GM12878 (cell line): ENCODE results near the gene ASF1B. TPM values are rescaled to one million over a fixed set of nuclear protein-coding genes. Genes with fewer than 3 reads are reported as not detected.

ENCODE experiments used
- BCL11A ChIP-seq: IDR thresholded peaks from 2 replicates; pipeline ENCODE4 v1.6.1; 2011; ENCODE audit warnings: low read depth, low read length
- BHLHE40 ChIP-seq, 2 experiments: fragments of 450-650 bp in 1 of 2; IDR thresholded peaks; 2 replicates each; pipeline ENCODE4 v1.6.1; 2011 to 2017; ENCODE audit warnings: low read depth in 2 of 2, borderline replicate concordance in 1 of 2, improper control_type of control experiment in 1 of 2, low read length in 1 of 2, mild to moderate bottlenecking in 1 of 2
- EZH2 ChIP-seq: IDR thresholded peaks from 2 replicates; pipeline ENCODE4 v1.6.1; 2012; ENCODE audit warnings: low read depth, mild to moderate bottlenecking, control low read depth, inconsistent platforms, low read length, borderline replicate concordance; ENCODE audit not compliant: control insufficient read depth
- LARP7 ChIP-seq: fragments of 450-650 bp; IDR thresholded peaks from 2 replicates; pipeline ENCODE4 v1.6.1; 2017; ENCODE audit warnings: mild to moderate bottlenecking
- MTA3 ChIP-seq: IDR thresholded peaks from 2 replicates; pipeline ENCODE4 v1.6.1; 2012; ENCODE audit warnings: low read length, inconsistent platforms, borderline replicate concordance
- MXI1 ChIP-seq: fragments of 150-350 bp; IDR thresholded peaks from 2 replicates; pipeline ENCODE4 v1.6.1; 2011; ENCODE audit warnings: low read depth, mild to moderate bottlenecking, inconsistent platforms, low read length, improper control_type of control experiment
- NFXL1 ChIP-seq: fragments of 450-650 bp; IDR thresholded peaks from 2 replicates; pipeline ENCODE4 v1.6.1; 2017; ENCODE audit warnings: antibody characterized with exemption, mild to moderate bottlenecking, borderline replicate concordance
- SPI1 ChIP-seq: IDR thresholded peaks from 2 replicates; pipeline ENCODE4 v1.6.1; 2011; ENCODE audit warnings: low read depth, mild to moderate bottlenecking, low read length, moderate library complexity, borderline replicate concordance; ENCODE audit not compliant: insufficient read depth
- ZNF217 ChIP-seq: fragments of 450-650 bp; IDR thresholded peaks from 2 replicates; pipeline ENCODE4 v1.6.1; 2017; ENCODE audit warnings: antibody characterized with exemption, mild to moderate bottlenecking
- ZSCAN29 ChIP-seq: fragments of 450-650 bp; IDR thresholded peaks from 2 replicates; pipeline ENCODE4 v1.6.1; 2017; ENCODE audit warnings: mild to moderate bottlenecking, moderate library complexity
- ZZZ3 ChIP-seq: IDR thresholded peaks from 2 replicates; pipeline ENCODE4 v1.6.1; 2011; ENCODE audit warnings: low read depth; ENCODE audit not compliant: control insufficient read depth, insufficient read length
- polyA plus RNA-seq, 11 experiments: library from polyadenylated mRNA; depleted of rRNA in 4 of 11; unstranded in 6 of 11; stranded (reverse) in 5 of 11; fragments of >200 nt; fragmentation: Nextera tagmentation in 4 of 11; fragmentation: Illumina TruSeq in 1 of 11; extraction: Ambion mirVana in 4 of 11; extraction: Trizol in 1 of 11; gene quantifications; 1 replicate in 1 of 11; 2 replicates in 10 of 11; pipeline versions ENCODE4 v1.2.1 to v1.2.3, GENCODE V29; 2011 to 2016; ENCODE audit warnings: inconsistent platforms in 2 of 11, missing spikeins in 2 of 11, low read depth in 1 of 11
- total RNA-seq, 4 experiments: library from RNA; depleted of rRNA in 3 of 4; stranded (reverse); fragments of >200 nt in 3 of 4; fragmentation: Illumina TruSeq in 1 of 4; extraction: Trizol in 1 of 4; gene quantifications; 2 replicates each; pipeline versions ENCODE4 v1.2.1 to v1.2.3, GENCODE V29; 2013 to 2021
- TF ChIP-seq, protein P1 (sequence below): fragments of 450-650 bp; IDR thresholded peaks from 2 replicates; pipeline ENCODE4 v1.6.1; 2018; ENCODE audit warnings: mild to moderate bottlenecking, low read depth, moderate library complexity; ENCODE audit not compliant: partially characterized antibody

The ASF1B gene
- total and polyA plus RNA-seq, 10 of the 15 experiments (the other 5 are each of a cell fraction or from before 2014, with no cell fraction given), result 10.4 to 217 (median 90.2) TPM

DNA sequence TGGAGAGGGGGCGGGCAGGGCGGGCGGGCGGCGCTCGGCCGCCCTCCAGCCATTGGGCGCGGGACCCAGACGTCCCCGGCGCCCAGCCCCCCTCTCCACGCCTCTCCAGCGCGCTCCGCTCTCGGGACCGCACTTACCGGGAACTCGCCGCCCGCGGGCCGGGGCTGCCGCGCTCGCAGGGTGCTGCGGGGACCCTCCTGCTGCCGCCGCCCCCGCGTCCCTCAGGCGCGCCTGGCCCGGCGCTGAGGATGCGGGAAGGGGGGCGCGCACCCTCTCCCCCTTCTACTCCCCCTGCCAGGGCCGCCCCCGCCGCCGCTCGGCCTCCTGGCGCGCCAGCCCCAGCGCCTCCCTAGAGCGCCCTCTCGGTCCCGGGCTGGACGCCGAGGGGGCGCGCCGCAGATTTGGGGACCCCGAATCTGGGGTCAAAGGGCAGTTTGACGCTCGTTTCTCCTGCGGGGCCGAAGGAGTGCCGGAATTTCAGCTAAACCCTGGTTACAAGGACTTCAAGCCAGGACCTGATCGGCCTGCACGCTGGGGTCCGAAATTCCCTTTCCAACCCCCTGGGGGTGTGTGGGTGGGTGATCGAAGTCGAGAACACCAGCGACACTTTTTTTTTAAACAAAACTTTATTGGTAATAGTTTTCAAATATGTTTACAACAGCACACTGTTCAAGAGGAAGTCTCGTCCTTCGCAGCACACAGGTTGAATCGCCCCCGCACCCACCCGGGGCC lies 45.1 kb downstream of the ASF1B start (continued):
- TF ChIP-seq ZZZ3 (no peak), EZH2 (no peak), BCL11A (0 out of 2 replicates have a peak, but pooled peaks have one; percentile 3), SPI1 (peak; percentile 53; the same call in 1 of the 2 replicates), ZNF217 (peak; percentile 78), LARP7 (peak; percentile 96), MXI1 (no peak), MTA3 (peak; percentile 50; the same call in 1 of the 2 replicates), BHLHE40 (IDR thresholded peaks at IDR 0.05; ENCODE audit: borderline replicate concordance in 1 of 2, low read depth in 2 of 2, low read length in 1 of 2) (peak; percentile 14 to 66; a peak in 2 of 4 replicates), NFXL1 (0 out of 2 replicates have a peak, but pooled peaks have one; percentile 37), ZSCAN29 (peak; percentile 44; the same call in 1 of the 2 replicates)
- TF ChIP-seq, protein P1, sequence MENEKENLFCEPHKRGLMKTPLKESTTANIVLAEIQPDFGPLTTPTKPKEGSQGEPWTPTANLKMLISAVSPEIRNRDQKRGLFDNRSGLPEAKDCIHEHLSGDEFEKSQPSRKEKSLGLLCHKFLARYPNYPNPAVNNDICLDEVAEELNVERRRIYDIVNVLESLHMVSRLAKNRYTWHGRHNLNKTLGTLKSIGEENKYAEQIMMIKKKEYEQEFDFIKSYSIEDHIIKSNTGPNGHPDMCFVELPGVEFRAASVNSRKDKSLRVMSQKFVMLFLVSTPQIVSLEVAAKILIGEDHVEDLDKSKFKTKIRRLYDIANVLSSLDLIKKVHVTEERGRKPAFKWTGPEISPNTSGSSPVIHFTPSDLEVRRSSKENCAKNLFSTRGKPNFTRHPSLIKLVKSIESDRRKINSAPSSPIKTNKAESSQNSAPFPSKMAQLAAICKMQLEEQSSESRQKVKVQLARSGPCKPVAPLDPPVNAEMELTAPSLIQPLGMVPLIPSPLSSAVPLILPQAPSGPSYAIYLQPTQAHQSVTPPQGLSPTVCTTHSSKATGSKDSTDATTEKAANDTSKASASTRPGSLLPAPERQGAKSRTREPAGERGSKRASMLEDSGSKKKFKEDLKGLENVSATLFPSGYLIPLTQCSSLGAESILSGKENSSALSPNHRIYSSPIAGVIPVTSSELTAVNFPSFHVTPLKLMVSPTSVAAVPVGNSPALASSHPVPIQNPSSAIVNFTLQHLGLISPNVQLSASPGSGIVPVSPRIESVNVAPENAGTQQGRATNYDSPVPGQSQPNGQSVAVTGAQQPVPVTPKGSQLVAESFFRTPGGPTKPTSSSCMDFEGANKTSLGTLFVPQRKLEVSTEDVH, result no peak
